Keratinocyte (primary cell): ENCODE data around the gene LEMD1. TPM values are rescaled to one million over a fixed set of nuclear protein-coding genes. Genes with fewer than 3 reads are reported as not detected.
"Not testable (repeated sequence)": the region's sequence is repeated elsewhere in the genome, so short reads cannot be mapped to it uniquely, and the experiment has no call there.

Experiments used
- DNase-seq: peaks from one replicate; pipeline ENCODE4 v3.0.0-alpha.2; 2011; ENCODE audit warnings: low read depth, missing footprints, low spot score
- FAIRE-seq: peaks from 2 replicates; lab custom pipeline; 2011; peaks lifted over from hg19 to GRCh38; lab: Jason Lieb, UNC
- H2AFZ ChIP-seq: 2 replicates; pipeline ENCODE4 v1.6.0; 2012; ENCODE audit warnings: low read length, control low read depth, inconsistent platforms; ENCODE audit not compliant: control insufficient read depth
- H3K27ac ChIP-seq: 2 replicates; pipeline ENCODE4 v1.5.1; 2011; ENCODE audit warnings: low read length; ENCODE audit not compliant: control insufficient read depth, insufficient read depth
- H3K27me3 ChIP-seq: 3 replicates; pipeline ENCODE4 v1.6.0; 2011; ENCODE audit warnings: low read length; ENCODE audit not compliant: control insufficient read depth, insufficient read depth; ENCODE audit errors: extremely low read depth
- H3K36me3 ChIP-seq, 2 experiments: 2 replicates in 1 of 2; 3 replicates in 1 of 2; pipeline ENCODE4 v1.5.1; 2011; ENCODE audit warnings: low read length in 2 of 2, mild to moderate bottlenecking in 1 of 2; ENCODE audit not compliant: control insufficient read depth in 2 of 2, insufficient read depth in 2 of 2; ENCODE audit errors: extremely low read depth in 1 of 2
- H3K4me1 ChIP-seq: 3 replicates; pipeline ENCODE4 v1.5.1; 2011; ENCODE audit warnings: low read length; ENCODE audit not compliant: control insufficient read depth, insufficient read depth; ENCODE audit errors: extremely low read depth
- H3K4me2 ChIP-seq: 3 replicates; pipeline ENCODE4 v1.6.0; 2011; ENCODE audit warnings: low read depth, low read length; ENCODE audit not compliant: control insufficient read depth, insufficient read depth; ENCODE audit errors: extremely low read depth
- H3K4me3 ChIP-seq, 3 experiments: fragments of 200-600 bp in 1 of 3; sonication (generic) in 1 of 3; 2 replicates in 2 of 3; 3 replicates in 1 of 3; pipeline ENCODE4 v1.5.1; 2011 to 2016; ENCODE audit warnings: low read length in 3 of 3, mild to moderate bottlenecking in 3 of 3, control low read depth in 2 of 3, inconsistent platforms in 1 of 3, low read depth in 1 of 3, mixed read lengths in 1 of 3, mixed run types in 1 of 3, moderate library complexity in 1 of 3; ENCODE audit not compliant: control insufficient read depth in 2 of 3, insufficient read depth in 2 of 3; ENCODE audit errors: extremely low read depth in 1 of 3
- H3K79me2 ChIP-seq: 2 replicates; pipeline ENCODE4 v1.6.0; 2012; ENCODE audit warnings: low read length; ENCODE audit not compliant: control insufficient read depth, insufficient read depth
- H3K9ac ChIP-seq: 3 replicates; pipeline ENCODE4 v1.6.0; 2011; ENCODE audit warnings: low read length; ENCODE audit not compliant: control insufficient read depth, insufficient read depth; ENCODE audit errors: extremely low read depth
- H3K9me1 ChIP-seq: 3 replicates; pipeline ENCODE4 v1.6.0; 2011; ENCODE audit warnings: low read length; ENCODE audit not compliant: control insufficient read depth, insufficient read depth; ENCODE audit errors: extremely low read depth
- H3K9me3 ChIP-seq: 2 replicates; pipeline ENCODE4 v1.5.1; 2012; ENCODE audit warnings: low read depth, low read length; ENCODE audit not compliant: control insufficient read depth
- H4K20me1 ChIP-seq: 3 replicates; pipeline ENCODE4 v1.6.0; 2011; ENCODE audit warnings: low read length; ENCODE audit not compliant: control insufficient read depth, insufficient read depth; ENCODE audit errors: extremely low read depth
- EZH2 ChIP-seq: IDR thresholded peaks from one replicate; pipeline ENCODE4 v1.6.1; 2012; ENCODE audit warnings: inconsistent platforms, mild to moderate bottlenecking, low read length, moderate library complexity
- dilution Hi-C: fragments of 300-500 bp; cut with MboI; formaldehyde crosslinking; loops from one replicate; pipeline ENCODE4 v1.7.0; 2020; ENCODE audit warnings: low sequenced_read_pairs; ENCODE audit not compliant: extremely low pct_ligation_motif_present
- polyA plus RNA-seq, 5 experiments: library from polyadenylated mRNA; depleted of rRNA in 3 of 5; stranded (reverse) in 3 of 5; stranded (forward) in 1 of 5; unstranded in 1 of 5; fragments of >200 nt; gene quantifications; 1 replicate in 1 of 5; 2 replicates in 3 of 5; 3 replicates in 1 of 5; pipeline versions ENCODE4 v1.2.1 to v1.2.3, GENCODE V29; 2011 to 2012; ENCODE audit warnings: missing spikeins in 2 of 5, low read depth in 1 of 5, low replicate concordance in 1 of 5
- TF ChIP-seq, protein P1 (sequence below), 3 experiments: IDR thresholded peaks in 1 of 3; conservative IDR thresholded peaks in 1 of 3; optimal IDR thresholded peaks in 1 of 3; 2 replicates in 2 of 3; 3 replicates in 1 of 3; pipeline versions ENCODE3 to v1.5.1; 2011; ENCODE audit warnings: low read length in 3 of 3, mild to moderate bottlenecking in 3 of 3, moderate library complexity in 2 of 3, control low read depth in 1 of 3, inconsistent platforms in 1 of 3; ENCODE audit not compliant: insufficient read depth in 2 of 3; ENCODE audit errors: extremely low read depth in 1 of 3

Gene LEMD1
- polyA plus RNA-seq, 1 donor (not counting 4 experiments of a cell fraction or from before 2014, with no cell fraction given): 1.9 TPM

DNA sequence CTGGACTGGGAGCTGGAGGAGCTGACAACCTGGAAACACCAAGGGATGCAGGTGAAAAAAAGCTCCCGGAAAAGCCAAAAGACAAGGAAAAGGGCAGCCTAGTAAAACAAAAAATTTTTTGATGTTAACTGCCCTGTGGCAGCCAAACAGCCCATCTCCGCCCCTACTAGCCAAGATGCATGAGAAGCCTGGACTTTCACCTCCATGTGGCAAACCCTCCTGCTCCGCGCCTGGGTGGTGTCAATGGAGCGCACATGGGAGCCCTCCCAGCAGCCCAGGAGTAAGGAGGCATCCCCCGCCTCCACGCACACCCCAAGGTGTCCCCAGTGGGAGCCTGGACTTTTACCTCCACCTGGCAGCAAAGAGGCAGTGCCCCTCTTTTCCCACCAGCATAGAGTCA lies 30.5 kb downstream of the LEMD1 start:
- no peak for DNase-seq
- Histone ChIP-seq H3K4me1 (no peaks in the 10 kb centered on the region), H3K27ac (no peak overlapping the region), H2AFZ (no peak overlapping the region), H3K4me3 (no peak overlapping the region), H3K9me3 (no peaks in the 10 kb centered on the region), H3K4me2 (no peak overlapping the region), H4K20me1 (no peaks in the 10 kb centered on the region), H3K27me3 (peaks cover 5% of the 10 kb centered on the region), H3K9me1 (no peaks in the 10 kb centered on the region), H3K79me2 (no peaks in the 10 kb centered on the region), H3K9ac (no peak overlapping the region), H3K36me3 (no peaks in the 10 kb centered on the region)
- dilution Hi-C loops: no loop called here
- TF ChIP-seq, protein P1, sequence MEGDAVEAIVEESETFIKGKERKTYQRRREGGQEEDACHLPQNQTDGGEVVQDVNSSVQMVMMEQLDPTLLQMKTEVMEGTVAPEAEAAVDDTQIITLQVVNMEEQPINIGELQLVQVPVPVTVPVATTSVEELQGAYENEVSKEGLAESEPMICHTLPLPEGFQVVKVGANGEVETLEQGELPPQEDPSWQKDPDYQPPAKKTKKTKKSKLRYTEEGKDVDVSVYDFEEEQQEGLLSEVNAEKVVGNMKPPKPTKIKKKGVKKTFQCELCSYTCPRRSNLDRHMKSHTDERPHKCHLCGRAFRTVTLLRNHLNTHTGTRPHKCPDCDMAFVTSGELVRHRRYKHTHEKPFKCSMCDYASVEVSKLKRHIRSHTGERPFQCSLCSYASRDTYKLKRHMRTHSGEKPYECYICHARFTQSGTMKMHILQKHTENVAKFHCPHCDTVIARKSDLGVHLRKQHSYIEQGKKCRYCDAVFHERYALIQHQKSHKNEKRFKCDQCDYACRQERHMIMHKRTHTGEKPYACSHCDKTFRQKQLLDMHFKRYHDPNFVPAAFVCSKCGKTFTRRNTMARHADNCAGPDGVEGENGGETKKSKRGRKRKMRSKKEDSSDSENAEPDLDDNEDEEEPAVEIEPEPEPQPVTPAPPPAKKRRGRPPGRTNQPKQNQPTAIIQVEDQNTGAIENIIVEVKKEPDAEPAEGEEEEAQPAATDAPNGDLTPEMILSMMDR (optimal IDR thresholded peaks at IDR 0.05 in 1 of 3, IDR thresholded peaks at IDR 0.05 in 1 of 3, conservative IDR thresholded peaks at IDR 0.05 in 1 of 3; ENCODE audit: extremely low read depth in 1 of 3, insufficient read depth in 2 of 3, low read length in 3 of 3): no peak
- no peak for TF ChIP-seq EZH2
- no peak for FAIRE-seq

DNA sequence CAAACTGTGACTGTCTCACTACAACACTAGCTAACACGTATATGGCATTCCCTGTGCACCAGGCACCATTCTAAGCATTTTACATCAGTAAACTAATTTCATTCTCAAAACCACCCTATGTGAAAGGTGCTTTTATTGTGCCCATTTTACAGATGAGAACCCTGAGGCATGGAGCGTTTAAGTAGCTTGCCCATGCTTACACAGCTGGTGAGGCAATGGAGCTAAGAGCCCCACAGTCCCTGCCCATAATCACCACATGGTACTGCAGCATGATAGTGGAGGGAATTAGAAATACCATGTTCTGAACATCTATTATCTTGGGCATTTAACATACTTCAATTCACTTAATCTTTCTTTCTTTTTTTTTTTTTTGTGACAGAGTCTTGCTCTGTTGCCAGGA lies 34.0 kb downstream of the LEMD1 start:
- Histone ChIP-seq H3K9me1 (no peaks in the 10 kb centered on the region), H3K27ac (no peak overlapping the region), H3K4me3 (no peak overlapping the region), H3K9me3 (no peaks in the 10 kb centered on the region), H3K36me3 (no peaks in the 10 kb centered on the region), H2AFZ (no peak overlapping the region), H3K4me1 (no peaks in the 10 kb centered on the region), H3K27me3 (peaks cover 5% of the 10 kb centered on the region), H3K4me2 (no peak overlapping the region), H3K9ac (no peak overlapping the region), H4K20me1 (no peaks in the 10 kb centered on the region), H3K79me2 (no peaks in the 10 kb centered on the region)
- FAIRE-seq (no peak), DNase-seq (no peak)
- TF ChIP-seq, protein P1 (optimal IDR thresholded peaks at IDR 0.05 in 1 of 3, IDR thresholded peaks at IDR 0.05 in 1 of 3, conservative IDR thresholded peaks at IDR 0.05 in 1 of 3; ENCODE audit: extremely low read depth in 1 of 3, insufficient read depth in 2 of 3, low read length in 3 of 3): no peak
- TF ChIP-seq EZH2: no peak
- dilution Hi-C loops: no loop called here

DNA sequence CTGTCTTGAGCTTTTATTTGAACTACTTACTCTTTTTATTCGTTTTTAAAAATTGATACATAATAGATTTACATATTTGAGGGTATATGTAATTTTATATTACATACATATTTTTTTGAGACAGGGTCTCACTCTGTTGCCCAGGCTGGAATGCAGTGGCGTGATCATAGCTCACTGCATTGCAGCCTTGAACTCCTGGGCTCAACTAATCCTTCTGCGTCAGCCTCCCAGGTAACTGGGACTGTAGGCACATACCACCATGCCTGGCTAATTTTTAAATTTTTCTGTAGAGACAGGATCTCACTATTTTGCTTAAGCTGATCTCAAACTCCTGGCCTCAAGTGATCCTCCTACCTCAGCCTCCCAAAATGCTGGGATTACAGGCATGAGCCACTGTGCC lies 38.9 kb downstream of the LEMD1 start:
- H4K20me1 ChIP-seq, H3K9me3 ChIP-seq, H3K4me1 ChIP-seq, dilution Hi-C loops, FAIRE-seq, H3K4me3 ChIP-seq, H3K9ac ChIP-seq, H3K79me2 ChIP-seq, H3K27ac ChIP-seq, H3K36me3 ChIP-seq, H3K9me1 ChIP-seq, H3K4me2 ChIP-seq, DNase-seq, H2AFZ ChIP-seq: not testable (repeated sequence)
- peaks cover 10% of the 10 kb centered on the region for H3K27me3 ChIP-seq
